GM23338 (cell line): ENCODE results near the gene SLC15A4. TPM values are rescaled to one million over a fixed set of nuclear protein-coding genes. Genes with fewer than 3 reads are reported as not detected.

Source experiments
- CTCF ChIP-seq, 2 experiments: fragments of 200-600 bp in 1 of 2; sonication (generic) in 1 of 2; conservative IDR thresholded peaks; 2 replicates each; pipeline versions ENCODE4 v1.5.1 to v1.6.1; 2016 to 2017; ENCODE audit warnings: antibody characterized with exemption in 2 of 2, low read depth in 2 of 2, mild to moderate bottlenecking in 2 of 2, moderate library complexity in 1 of 2
- EZH2phosphoT487 ChIP-seq: fragments of 200-600 bp; sonication (generic); IDR thresholded peaks from one replicate; pipeline ENCODE4 v1.8.1; 2018; ENCODE audit warnings: antibody characterized with exemption; ENCODE audit not compliant: unreplicated experiment
- NANOG ChIP-seq: IDR thresholded peaks from 2 replicates; pipeline ENCODE4 v1.6.1; 2016; ENCODE audit warnings: antibody characterized with exemption, borderline replicate concordance
- STAT1 ChIP-seq: IDR thresholded peaks from one replicate; pipeline ENCODE4 v1.6.1; 2016; ENCODE audit warnings: antibody characterized with exemption; ENCODE audit not compliant: unreplicated experiment
- ZNF114 ChIP-seq: fragments of 250-450 bp; sonication (Bioruptor Pico); IDR thresholded peaks from 2 replicates; pipeline ENCODE4 v1.5.0; 2020; ENCODE audit warnings: mild to moderate bottlenecking, moderate library complexity
- ZNF331 ChIP-seq: fragments of 250-450 bp; sonication (Bioruptor Pico); IDR thresholded peaks from 2 replicates; pipeline ENCODE4 v1.5.0; 2020; ENCODE audit warnings: low read depth, mild to moderate bottlenecking, moderate library complexity
- ZNF462 ChIP-seq: fragments of 250-450 bp; sonication (Bioruptor Pico); IDR thresholded peaks from 2 replicates; pipeline ENCODE4 v1.5.0; 2020; ENCODE audit warnings: mild to moderate bottlenecking, moderate library complexity
- polyA plus RNA-seq: library from polyadenylated mRNA; unstranded; fragments of >200 nt; fragmentation: Nextera tagmentation; extraction: Ambion mirVana; gene quantifications from 2 replicates; pipeline ENCODE4 v1.2.1, GENCODE V29; 2016
- total RNA-seq: library from RNA; depleted of rRNA; stranded (reverse); fragments of >200 nt; shearing (Covaris generic); gene quantifications from 2 replicates; pipeline ENCODE4 v1.2.3, GENCODE V29; 2014; rRNA removed

Gene SLC15A4
- total and polyA plus RNA-seq, 2 experiments from 2014 or later, result 7.7 to 30.3 TPM

- TF ChIP-seq ZNF462 (no peak), ZNF114 (CRISPR knock-in tag) (no peak), EZH2phosphoT487 (no peak), NANOG (no peak), STAT1 (no peak), CTCF (conservative IDR thresholded peaks at IDR 0.05; ENCODE audit: low read depth in 2 of 2) (no peak), ZNF331 (no peak)
These were observed 79.8 kb downstream of the SLC15A4 start (continued) for GRCh38 chr12:128743916-128744315.

Other genes starting within 250 kb of the SLC15A4 start
- 4.4 and 5.9 TPM in 2 replicates for gene GLT1D1, start 29.5 kb upstream of the SLC15A4 start, total RNA-seq
- 1.4 and 1.9 TPM in 2 replicates for gene GLT1D1, start 29.5 kb upstream of the SLC15A4 start, polyA plus RNA-seq